ENCODE results near the gene PDK2. TPM values are rescaled to one million over a fixed set of nuclear protein-coding genes. Genes with fewer than 3 reads are reported as not detected.

Gene PDK2
- total and polyA plus RNA-seq, 10 of the 15 experiments (the other 5 are each of a cell fraction or from before 2014, with no cell fraction given), result 0.98 to 22.6 (median 12.3) TPM

- ATAC-seq, result no peak
- SMC1A ChIA-PET (ENCODE audit: uncharacterized antibody, unreplicated experiment), result interaction anchor here (3.1 kb wide), 1 partner anchor 36 kb away, joined by 7 read pairs; the partner anchor contains the start of gene PDK2
- TF ChIP-seq NFXL1 (IDR thresholded peaks at IDR 0.05; ENCODE audit: borderline replicate concordance) (no peak), SRF (IDR thresholded peaks at IDR 0.05; ENCODE audit: low read depth in 2 of 2, low read length in 2 of 2) (no peak), USF2 (IDR thresholded peaks at IDR 0.05; ENCODE audit: borderline replicate concordance, low read depth, low read length) (no peak), USF1 (IDR thresholded peaks at IDR 0.05; ENCODE audit: borderline replicate concordance, extremely low read length, insufficient read depth, low read depth, low read length) (no peak), ATF2 (IDR thresholded peaks at IDR 0.05; ENCODE audit: low read length) (no peak), E2F4 (IDR thresholded peaks at IDR 0.05; ENCODE audit: low read depth, low read length) (no peak), MTA3 (IDR thresholded peaks at IDR 0.05; ENCODE audit: borderline replicate concordance, low read length) (no peak), YY1 (IDR thresholded peaks at IDR 0.05; ENCODE audit: low read depth, low read length) (no peak), BCLAF1 (IDR thresholded peaks at IDR 0.05) (no peak), CBFB (IDR thresholded peaks at IDR 0.05; ENCODE audit: low read depth) (no peak)
- Histone ChIP-seq H3K4me2 (ENCODE audit: control insufficient read depth, insufficient read depth) (no peak overlapping the region), H3K27me3 (replicated peaks in 1 of 2; ENCODE audit: control insufficient read depth in 2 of 2, insufficient read depth in 2 of 2, low read length in 1 of 2) (no peaks in the 10 kb centered on the region), H3K4me3 (no peak overlapping the region), H3K4me1 (ENCODE audit: control insufficient read depth, insufficient read depth, low read length) (peaks cover 5% of the 10 kb centered on the region; the same call in 1 of the 2 replicates), H3K36me3 (ENCODE audit: control insufficient read depth in 2 of 2, insufficient read depth in 2 of 2, low read length in 1 of 2) (no peaks in the 10 kb centered on the region), H4K20me1 (ENCODE audit: control insufficient read depth, insufficient read depth) (no peaks in the 10 kb centered on the region; the same call in 1 of the 2 replicates), H3K9me3 (replicated peaks; ENCODE audit: control insufficient read depth, insufficient read depth, low read length) (no peaks in the 10 kb centered on the region), H3K27ac (ENCODE audit: control insufficient read depth, insufficient read depth) (no peak overlapping the region), H3K9ac (ENCODE audit: control insufficient read depth, insufficient read depth, low read length) (no peak overlapping the region), H3K79me2 (ENCODE audit: control insufficient read depth, insufficient read depth, low read length) (no peaks in the 10 kb centered on the region), H2AFZ (ENCODE audit: control insufficient read depth, low read depth, low read length) (no peak overlapping the region)
- CTCF ChIA-PET, result interaction anchor here (2.6 to 6.4 kb wide), 3 partner anchors 28 to 60 kb away, joined by 15 to 38 read pairs (median 26); partner anchors contain the start of gene PDK2
- intact Hi-C loops (cut with micrococcal nuclease; ENCODE audit: unreplicated experiment), result no loop called here
- RAD21 ChIA-PET (ENCODE audit: unreplicated experiment), result interaction anchor here (1.1 kb wide), 1 partner anchor 29 kb away, joined by 3 read pairs; no protein-coding TSS in a partner anchor
- FAIRE-seq, result no peak
- in situ Hi-C loops (cut with MboI), result no loop called here
- no TSS peak for BruUV-seq (replicated peaks)
- no peak for DNase-seq (ENCODE audit: low read depth, low spot score)
- POLR2A ChIA-PET, result no interaction called here
- 84% methylated on average over 10 of the region's 10 CpGs for WGBS (ENCODE audit: insufficient coverage, insufficient replicate concordance, low lambda C conversion rate, missing lambda C conversion rate)
Observed at GRCh38 chr17:50058296-50058953, 36.7 kb upstream of the PDK2 start.
